Stimulated activated memory B cell treated with anti-CD40 and anti-IgM and Interleukin-4, amounts not matched to agents 10 μg/mL and 1 μg/mL and 100 μg/mL, for 72 hours (primary cell): Measurements from ENCODE around the gene SGMS1.
"Not testable (repeated sequence)": the region's sequence is repeated elsewhere in the genome, so short reads cannot be mapped to it uniquely, and the experiment has no call there.

ENCODE experiments used
- ATAC-seq: fragments of 150-1000 bp; cut with Tn5 transposase; 2 replicates; pipeline ENCODE4 v1.10.0; 2021
- H3K27ac Mint-ChIP-seq: one replicate; pipeline ENCODE4 v1.8.0; 2022; ENCODE audit warnings: mild to moderate bottlenecking, mixed read lengths
- H3K27me3 Mint-ChIP-seq: one replicate; pipeline ENCODE4 v1.8.0; 2022; ENCODE audit warnings: mixed read lengths
- H3K36me3 Mint-ChIP-seq: one replicate; pipeline ENCODE4 v1.8.0; 2022; ENCODE audit warnings: mixed read lengths
- H3K4me1 Mint-ChIP-seq: one replicate; pipeline ENCODE4 v1.8.0; 2022; ENCODE audit warnings: mixed read lengths
- H3K4me3 Mint-ChIP-seq: one replicate; pipeline ENCODE4 v1.8.0; 2022; ENCODE audit warnings: mild to moderate bottlenecking, moderate library complexity, mixed read lengths
- H3K9me3 Mint-ChIP-seq: one replicate; pipeline ENCODE4 v1.8.0; 2022; ENCODE audit warnings: mixed read lengths

The SGMS1 gene

DNA sequence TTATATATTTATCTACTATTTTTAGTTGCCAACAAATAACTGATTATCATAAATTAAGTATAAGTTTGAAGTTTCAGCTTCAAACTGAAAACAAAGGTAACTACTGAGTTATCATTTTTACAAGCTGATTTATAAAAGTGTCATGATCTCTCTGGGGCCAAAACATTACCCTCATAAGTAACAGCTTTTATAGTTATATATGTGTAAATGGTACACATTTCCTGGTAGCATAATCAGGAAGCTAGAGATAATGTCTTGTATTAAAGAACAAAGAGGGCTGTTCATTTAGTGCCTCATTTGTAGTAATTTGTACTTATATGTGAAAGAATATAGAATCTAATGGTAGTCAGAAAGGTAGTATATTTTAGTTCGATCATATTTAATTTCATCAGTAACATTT is 162.6 kb downstream of the SGMS1 start:
- Mint-ChIP-seq H3K27me3 (no peaks in the 10 kb centered on the region), H3K27ac (no peak overlapping the region), H3K4me1 (peaks cover 16% of the 10 kb centered on the region), H3K9me3 (no peaks in the 10 kb centered on the region), H3K4me3 (no peak overlapping the region), H3K36me3 (peaks cover 55% of the 10 kb centered on the region)
- ATAC-seq: no peak

DNA sequence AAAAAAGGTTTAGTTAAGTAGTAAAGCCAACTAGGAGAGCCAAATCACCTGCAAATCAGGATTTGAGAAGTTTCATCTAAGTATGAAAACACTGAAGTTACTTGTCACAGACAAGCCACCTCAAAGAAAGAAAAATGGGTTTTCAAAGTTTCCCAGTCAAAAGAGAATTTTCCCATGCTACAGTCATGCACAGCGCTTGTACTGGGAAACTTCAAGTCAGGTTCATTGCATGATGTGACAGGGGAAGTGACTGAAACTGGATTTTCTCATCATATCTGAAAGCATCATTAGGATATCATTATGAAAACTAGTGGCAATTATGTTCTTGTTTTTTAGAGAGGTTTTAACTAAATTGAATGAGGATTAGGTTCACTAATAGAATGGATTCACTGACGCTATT is 167.0 kb downstream of the SGMS1 start:
- peaks cover 20% of the 10 kb centered on the region for H3K36me3 Mint-ChIP-seq
- no peaks in the 10 kb centered on the region for H3K27me3 Mint-ChIP-seq
- no peak overlapping the region for H3K27ac Mint-ChIP-seq
- no peaks in the 10 kb centered on the region for H3K9me3 Mint-ChIP-seq
- no peak overlapping the region for H3K4me3 Mint-ChIP-seq
- ATAC-seq: no peak
- H3K4me1 Mint-ChIP-seq: peaks cover 47% of the 10 kb centered on the region

DNA sequence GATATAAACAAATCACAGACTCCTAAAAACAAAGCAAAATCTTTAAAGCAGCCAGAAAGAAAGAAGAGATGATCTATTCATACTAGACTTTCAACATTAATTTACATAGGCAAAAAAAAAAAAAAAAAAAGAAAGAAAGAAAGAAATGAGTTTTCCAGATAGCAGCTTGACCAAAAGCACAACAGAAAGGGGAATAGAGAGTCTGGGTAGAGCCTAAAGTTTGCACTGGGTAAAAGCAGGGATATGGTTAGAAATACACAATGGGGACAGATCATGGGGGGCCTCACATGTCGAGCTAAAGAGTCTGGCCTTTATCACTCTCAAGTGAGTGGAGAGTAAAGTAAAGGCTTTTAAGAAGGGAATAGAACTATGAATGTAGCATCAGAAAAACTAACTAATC is 169.8 kb downstream of the SGMS1 start:
- Mint-ChIP-seq H3K27me3 (no peaks in the 10 kb centered on the region), H3K36me3 (peaks cover 7% of the 10 kb centered on the region), H3K9me3 (no peaks in the 10 kb centered on the region), H3K4me1 (peaks cover 47% of the 10 kb centered on the region), H3K27ac (peak overlapping the region; percentile 64), H3K4me3 (no peak overlapping the region)
- ATAC-seq: no peak

DNA sequence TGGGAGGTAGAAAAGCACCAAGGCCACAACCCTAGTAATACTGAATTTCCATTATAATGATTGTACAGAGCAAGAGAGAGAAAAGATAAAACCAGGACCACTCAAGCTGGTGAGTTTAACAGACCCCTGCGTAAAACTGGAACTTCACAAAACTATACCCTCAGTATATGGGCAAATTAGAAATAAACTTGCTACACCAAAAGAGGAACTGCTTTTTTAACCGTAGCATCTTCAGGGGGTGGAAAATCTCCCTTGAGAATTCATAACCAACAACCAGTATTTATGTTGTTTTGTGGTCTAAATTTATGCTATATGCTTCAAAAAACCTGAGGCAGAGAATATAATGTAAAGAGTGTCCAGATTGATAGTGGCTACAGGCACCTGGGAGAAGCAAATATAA is 171.2 kb downstream of the SGMS1 start:
- ATAC-seq: no peak
- Mint-ChIP-seq H3K27me3 (no peaks in the 10 kb centered on the region), H3K36me3 (peaks cover 6% of the 10 kb centered on the region), H3K4me3 (no peak overlapping the region), H3K4me1 (peaks cover 47% of the 10 kb centered on the region), H3K9me3 (no peaks in the 10 kb centered on the region), H3K27ac (peak overlapping the region; percentile 64)

DNA sequence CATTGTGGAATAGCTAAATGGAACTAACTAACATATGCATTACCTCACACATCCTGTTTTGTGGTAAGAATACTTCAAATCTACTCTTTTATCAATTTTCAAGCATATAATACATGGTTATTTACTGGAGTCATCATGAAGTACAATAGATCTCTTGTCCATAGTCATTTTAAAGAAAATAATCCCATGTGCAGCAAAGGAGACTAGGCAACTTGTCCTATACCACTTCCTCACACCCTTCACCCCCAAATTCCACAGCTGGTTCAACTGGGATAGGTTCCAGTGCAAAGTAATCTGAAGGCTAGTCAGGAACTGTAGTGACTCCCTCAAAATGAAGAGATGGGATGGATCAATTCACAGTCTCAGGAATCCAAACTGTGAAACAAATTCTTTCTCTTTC is 176.1 kb downstream of the SGMS1 start:
- H3K27ac Mint-ChIP-seq: no peak overlapping the region
- peaks cover 6% of the 10 kb centered on the region for H3K4me1 Mint-ChIP-seq
- peaks cover 5% of the 10 kb centered on the region for H3K9me3 Mint-ChIP-seq
- H3K36me3 Mint-ChIP-seq: peaks cover 24% of the 10 kb centered on the region
- H3K4me3 Mint-ChIP-seq: no peak overlapping the region
- no peaks in the 10 kb centered on the region for H3K27me3 Mint-ChIP-seq
- no peak for ATAC-seq

DNA sequence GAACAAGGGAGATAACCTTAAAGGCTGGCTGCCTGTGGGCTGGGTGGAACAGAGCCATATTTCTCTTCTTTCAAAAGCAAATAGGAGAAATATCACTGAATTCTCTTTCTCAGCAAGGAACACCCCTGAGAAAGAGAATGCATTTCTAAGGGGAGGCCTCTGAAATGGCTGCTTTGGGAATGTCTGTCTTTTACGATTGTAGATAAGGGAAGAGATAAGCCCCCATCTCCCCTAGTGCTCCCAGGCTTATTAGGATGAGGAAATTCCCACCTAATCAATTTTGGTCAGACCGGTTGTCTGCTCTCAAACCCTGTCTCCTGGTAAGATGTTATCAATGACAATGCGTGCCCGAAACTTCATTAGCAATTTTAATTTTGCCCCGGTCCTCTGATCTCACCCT is 178.0 kb downstream of the SGMS1 start:
- not testable (repeated sequence) for H3K4me3 Mint-ChIP-seq, H3K9me3 Mint-ChIP-seq, H3K27ac Mint-ChIP-seq, ATAC-seq, H3K27me3 Mint-ChIP-seq, H3K4me1 Mint-ChIP-seq
- H3K36me3 Mint-ChIP-seq: peaks cover 24% of the 10 kb centered on the region

DNA sequence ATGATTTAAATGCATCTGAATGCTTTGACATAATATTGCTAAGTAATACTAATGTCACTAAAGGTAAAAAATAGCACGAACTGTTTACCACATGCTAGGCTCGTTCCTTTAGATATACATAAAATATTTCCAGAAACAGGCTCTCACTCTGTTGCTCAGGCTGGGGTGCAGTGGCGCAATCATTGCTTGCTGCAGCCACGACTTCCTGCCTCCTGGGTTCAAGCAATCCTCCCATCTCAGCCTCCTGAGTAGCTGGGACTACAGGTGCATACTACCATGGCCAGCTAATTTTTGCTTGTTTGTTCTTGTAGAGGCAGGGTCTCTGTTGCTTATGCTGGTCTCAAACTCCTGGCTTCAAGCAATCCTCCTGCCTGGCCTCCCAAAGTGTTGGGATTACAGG is 183.3 kb downstream of the SGMS1 start:
- peaks cover 13% of the 10 kb centered on the region for H3K36me3 Mint-ChIP-seq
- H3K4me3 Mint-ChIP-seq: no peak overlapping the region
- ATAC-seq: no peak
- H3K4me1 Mint-ChIP-seq: peaks cover 7% of the 10 kb centered on the region
- H3K27me3 Mint-ChIP-seq: no peaks in the 10 kb centered on the region
- H3K27ac Mint-ChIP-seq: no peak overlapping the region
- H3K9me3 Mint-ChIP-seq: peaks cover 5% of the 10 kb centered on the region

DNA sequence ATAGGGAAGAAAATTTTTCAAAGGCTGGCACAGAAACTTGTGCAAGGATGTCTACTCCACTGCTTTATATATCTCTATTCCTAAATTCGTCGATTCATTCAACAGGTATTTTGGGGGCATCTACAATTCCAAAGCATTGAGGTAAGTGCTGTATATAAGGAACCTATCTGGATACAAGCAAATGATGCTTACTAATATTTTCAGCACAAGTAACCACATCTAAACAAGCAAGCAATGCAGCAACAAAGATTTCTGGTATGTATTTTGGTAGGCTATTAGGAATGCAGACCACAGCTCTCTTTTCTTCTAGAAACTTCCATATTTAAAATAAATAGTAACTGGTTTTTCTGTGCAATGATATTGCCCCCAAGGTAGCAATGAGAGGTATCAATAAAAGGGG is 183.9 kb downstream of the SGMS1 start:
- H3K27ac Mint-ChIP-seq: no peak overlapping the region
- H3K9me3 Mint-ChIP-seq: peaks cover 3% of the 10 kb centered on the region
- H3K27me3 Mint-ChIP-seq: no peaks in the 10 kb centered on the region
- no peak for ATAC-seq
- peaks cover 12% of the 10 kb centered on the region for H3K36me3 Mint-ChIP-seq
- H3K4me3 Mint-ChIP-seq: no peak overlapping the region
- peaks cover 7% of the 10 kb centered on the region for H3K4me1 Mint-ChIP-seq

DNA sequence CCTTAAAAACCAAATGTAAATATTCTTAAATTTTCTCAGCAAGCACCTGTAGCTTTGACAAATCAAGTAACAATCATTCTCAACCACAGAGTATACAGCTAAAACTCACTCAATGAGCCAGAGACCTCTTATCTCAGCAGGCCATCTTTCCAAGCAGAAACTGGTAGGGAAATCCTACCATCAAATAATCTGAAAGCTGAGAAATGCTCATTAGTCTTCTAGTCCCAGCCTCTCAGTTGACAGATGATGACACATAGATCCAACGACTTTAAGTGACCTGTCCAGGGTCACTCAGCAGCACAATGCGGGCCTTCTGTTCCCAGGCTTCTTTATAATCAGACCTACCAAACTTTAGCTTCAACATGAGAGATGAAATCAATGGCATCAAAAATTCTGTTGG is 184.6 kb downstream of the SGMS1 start:
- no peak overlapping the region for H3K27ac Mint-ChIP-seq
- peaks cover 14% of the 10 kb centered on the region for H3K36me3 Mint-ChIP-seq
- no peak overlapping the region for H3K4me3 Mint-ChIP-seq
- peaks cover 9% of the 10 kb centered on the region for H3K4me1 Mint-ChIP-seq
- H3K27me3 Mint-ChIP-seq: no peaks in the 10 kb centered on the region
- H3K9me3 Mint-ChIP-seq: peaks cover 3% of the 10 kb centered on the region
- no peak for ATAC-seq

DNA sequence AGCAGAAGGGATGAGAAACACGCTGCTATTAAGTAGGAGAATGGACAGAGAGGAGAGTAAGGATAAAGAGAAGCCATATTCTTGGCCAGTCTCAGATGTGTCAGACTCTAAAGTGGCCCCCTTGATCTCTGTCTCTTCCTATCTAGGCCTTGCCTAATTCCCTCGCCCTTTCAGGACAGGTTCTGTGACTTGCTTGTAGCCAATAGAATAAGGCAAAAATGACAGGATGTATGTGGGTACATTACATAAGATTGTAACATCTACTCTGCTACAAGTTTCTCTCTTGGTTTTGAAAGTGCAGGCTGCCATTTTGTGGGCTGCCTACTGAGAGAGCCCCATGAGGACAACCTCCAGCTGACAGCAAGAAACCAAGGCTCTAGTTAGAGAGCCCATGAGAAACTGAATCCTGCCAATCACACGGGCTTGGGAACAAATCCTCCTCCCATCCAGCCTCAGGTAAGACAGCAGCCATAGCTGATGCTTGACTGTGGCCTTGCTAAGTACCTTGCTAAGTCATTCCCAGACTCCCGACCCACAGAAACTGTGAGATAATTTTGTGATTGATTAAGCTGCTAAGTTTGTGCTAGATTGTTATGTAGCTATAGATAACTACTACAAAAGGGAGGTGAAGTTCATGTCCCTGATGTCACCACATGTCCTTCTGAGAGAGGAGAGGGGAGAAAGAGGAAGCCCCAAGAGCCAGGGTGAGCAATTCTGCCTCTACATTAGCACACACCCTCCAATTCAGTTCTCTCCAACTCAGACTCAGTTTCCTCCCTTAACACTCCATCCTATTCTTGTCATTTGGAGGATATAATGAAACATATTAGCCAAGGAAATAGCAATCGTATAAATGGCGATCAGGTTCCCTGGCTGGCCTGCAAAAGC is 185.5 kb downstream of the SGMS1 start:
- Mint-ChIP-seq H3K27ac (no peak overlapping the region), H3K4me3 (no peak overlapping the region), H3K9me3 (peaks cover 3% of the 10 kb centered on the region), H3K27me3 (no peaks in the 10 kb centered on the region), H3K4me1 (peaks cover 15% of the 10 kb centered on the region), H3K36me3 (peaks cover 17% of the 10 kb centered on the region)
- ATAC-seq: no peak

DNA sequence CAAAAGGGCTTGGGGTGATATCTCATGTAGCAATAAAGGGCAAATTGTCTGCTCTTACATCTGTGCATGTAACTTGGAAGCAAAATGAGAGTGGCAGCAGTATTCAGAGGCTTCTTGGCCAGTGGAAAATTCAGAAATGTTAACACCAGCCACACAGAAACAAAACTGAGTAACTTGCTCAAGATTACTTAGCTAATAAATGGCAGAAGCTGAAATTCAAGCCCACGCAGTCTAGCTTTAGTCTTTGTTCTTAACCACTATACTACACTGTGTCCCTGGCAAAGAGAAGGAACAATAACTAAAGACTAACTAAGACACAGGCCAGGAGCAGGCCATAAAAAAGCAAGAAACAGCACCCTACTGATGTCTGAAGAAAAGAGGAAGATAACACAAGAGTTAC is 186.5 kb downstream of the SGMS1 start:
- peaks cover 23% of the 10 kb centered on the region for H3K36me3 Mint-ChIP-seq
- no peak for ATAC-seq
- no peak overlapping the region for H3K4me3 Mint-ChIP-seq
- no peaks in the 10 kb centered on the region for H3K9me3 Mint-ChIP-seq
- H3K27ac Mint-ChIP-seq: peak overlapping the region; percentile 11
- H3K27me3 Mint-ChIP-seq: no peaks in the 10 kb centered on the region
- H3K4me1 Mint-ChIP-seq: peaks cover 26% of the 10 kb centered on the region

DNA sequence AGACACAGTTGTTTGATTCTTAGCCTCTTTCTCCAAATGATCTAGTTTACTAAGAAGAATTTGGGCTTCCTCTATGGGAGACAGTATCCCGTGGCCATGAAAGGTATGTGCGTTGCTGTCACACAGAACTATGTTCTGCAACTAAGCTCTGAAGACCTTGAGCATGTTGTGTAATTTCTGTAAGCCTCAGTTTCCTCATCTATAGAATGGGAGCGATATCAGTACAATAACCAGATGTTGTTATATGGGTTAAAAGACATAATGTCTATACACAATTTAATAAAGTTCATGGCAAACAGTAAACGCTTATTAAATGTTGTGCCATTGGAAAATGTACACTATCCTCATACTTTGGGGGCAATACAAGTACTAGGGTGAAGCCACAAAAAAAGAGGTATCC is 187.0 kb downstream of the SGMS1 start:
- Mint-ChIP-seq H3K9me3 (no peaks in the 10 kb centered on the region), H3K36me3 (peaks cover 25% of the 10 kb centered on the region), H3K4me1 (peaks cover 30% of the 10 kb centered on the region), H3K4me3 (no peak overlapping the region), H3K27ac (no peak overlapping the region), H3K27me3 (no peaks in the 10 kb centered on the region)
- no peak for ATAC-seq

DNA sequence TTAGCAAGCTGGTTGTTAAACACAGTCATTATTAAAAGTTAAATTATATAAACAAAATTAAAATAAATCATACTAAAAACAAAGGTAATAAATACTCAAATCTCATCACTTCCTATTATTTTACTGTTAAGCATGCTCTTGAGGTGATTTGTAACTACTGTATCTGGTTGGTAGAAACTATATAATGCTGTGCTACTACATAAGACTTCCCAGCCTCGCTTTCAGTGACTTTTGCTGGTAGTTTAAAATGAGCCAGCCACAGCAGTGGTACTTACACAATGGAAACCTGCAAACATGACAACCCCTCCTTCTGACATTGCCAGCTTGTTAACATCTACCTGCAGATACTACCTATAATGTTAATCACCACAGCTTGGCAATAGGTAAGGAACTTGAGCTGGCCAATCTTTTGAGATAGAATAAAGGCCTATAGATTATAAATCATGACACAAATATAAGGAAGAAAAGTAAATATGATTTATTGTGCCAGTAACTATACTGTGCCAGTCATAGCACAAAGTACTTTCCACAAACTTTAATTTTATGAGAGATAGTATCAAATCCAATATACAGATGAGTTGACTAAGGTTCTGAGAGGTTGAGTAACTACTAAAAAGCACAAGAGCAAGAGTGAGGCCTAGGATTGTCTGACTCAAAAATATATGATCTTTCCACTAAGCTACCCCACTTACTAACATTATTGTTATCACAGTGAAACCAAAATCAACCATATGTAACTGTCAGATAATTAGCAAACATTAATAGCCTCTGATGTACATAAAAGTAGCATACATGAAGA is 191.3 kb downstream of the SGMS1 start:
- Mint-ChIP-seq H3K27me3 (no peaks in the 10 kb centered on the region), H3K36me3 (peaks cover 32% of the 10 kb centered on the region), H3K9me3 (no peaks in the 10 kb centered on the region), H3K27ac (peak overlapping the region; percentile 18), H3K4me3 (no peak overlapping the region), H3K4me1 (peaks cover 33% of the 10 kb centered on the region)
- ATAC-seq: no peak

DNA sequence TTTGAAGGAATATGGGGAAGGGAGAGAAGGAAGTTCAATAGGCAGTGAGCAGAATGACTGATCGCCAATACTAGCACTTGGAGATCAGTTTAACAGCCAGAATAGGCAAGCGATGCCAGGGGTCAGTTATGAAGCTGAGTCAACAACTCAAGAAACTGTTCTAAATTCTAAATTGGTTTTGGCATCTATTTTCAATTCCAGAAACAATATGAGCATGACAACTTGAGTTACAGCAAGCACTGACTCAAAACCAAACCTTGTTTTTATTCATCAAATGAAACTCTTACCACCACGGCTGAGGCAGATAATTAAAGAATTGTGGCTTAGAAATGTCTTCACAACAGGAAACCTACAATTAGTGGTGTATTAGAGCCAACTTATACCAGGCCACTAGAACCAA is 192.0 kb downstream of the SGMS1 start:
- peak overlapping the region; percentile 2 for H3K4me3 Mint-ChIP-seq
- peak; percentile 70 for ATAC-seq

DNA sequence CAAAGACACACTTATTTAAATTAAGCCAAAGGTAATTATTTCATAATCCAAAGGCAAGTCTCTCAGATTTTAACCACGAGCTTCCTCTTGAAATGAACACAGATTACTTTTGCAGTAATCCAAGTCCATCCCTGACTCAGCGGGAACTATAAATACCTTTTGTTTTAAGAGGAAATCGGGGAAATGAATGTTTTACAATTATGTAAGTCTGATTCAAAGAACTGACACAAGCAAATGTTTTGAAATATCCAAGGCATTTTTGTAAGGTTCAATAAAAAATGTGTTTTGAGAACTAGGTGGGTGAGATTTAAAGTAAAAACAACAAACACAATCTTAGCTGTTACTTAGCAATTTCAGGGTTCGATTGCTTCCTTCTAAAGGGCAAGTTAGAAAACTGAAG is 192.6 kb downstream of the SGMS1 start:
- Mint-ChIP-seq H3K27me3 (no peaks in the 10 kb centered on the region), H3K4me1 (peaks cover 35% of the 10 kb centered on the region), H3K27ac (peak overlapping the region; percentile 18), H3K4me3 (no peak overlapping the region), H3K9me3 (no peaks in the 10 kb centered on the region), H3K36me3 (peaks cover 42% of the 10 kb centered on the region)
- no peak for ATAC-seq

More for the DNA sequence above, 192.0 kb downstream of the SGMS1 start:
- Mint-ChIP-seq H3K4me1 (peaks cover 30% of the 10 kb centered on the region), H3K27me3 (no peaks in the 10 kb centered on the region), H3K9me3 (no peaks in the 10 kb centered on the region), H3K27ac (peak overlapping the region; percentile 18), H3K36me3 (peaks cover 37% of the 10 kb centered on the region)

DNA sequence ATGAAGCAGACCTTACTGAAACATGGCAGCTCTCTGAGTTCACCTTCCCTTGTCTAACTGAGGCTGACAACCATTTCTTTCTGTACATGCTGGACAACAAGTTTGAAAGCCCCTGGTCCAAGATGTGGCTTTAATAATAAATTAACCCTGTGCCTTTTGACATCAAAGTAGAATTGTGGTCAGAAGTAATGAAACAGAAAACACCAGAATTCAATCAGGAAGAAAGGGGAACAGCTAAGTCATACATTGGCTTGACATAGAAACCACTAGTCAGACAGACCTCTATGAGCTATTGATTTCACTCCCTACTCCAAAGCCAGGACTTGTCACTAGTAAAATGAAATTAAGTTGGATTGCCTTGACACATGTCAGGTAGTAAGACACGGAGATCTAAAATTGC is 197.3 kb downstream of the SGMS1 start:
- Mint-ChIP-seq H3K27me3 (no peaks in the 10 kb centered on the region), H3K36me3 (peaks cover 21% of the 10 kb centered on the region), H3K9me3 (no peaks in the 10 kb centered on the region), H3K27ac (no peak overlapping the region), H3K4me3 (no peak overlapping the region), H3K4me1 (peaks cover 21% of the 10 kb centered on the region)
- no peak for ATAC-seq
